Mammary epithelial cell (primary cell): ENCODE results near the gene ANTXR1.

Source experiments
- CTCF ChIP-seq, 2 donors: IDR thresholded peaks in 1 of 2; conservative IDR thresholded peaks in 1 of 2; 2 replicates each; pipeline ENCODE4 v1.5.1; 2011 to 2012; ENCODE audit warnings: inconsistent platforms in 2 of 2, low read length in 2 of 2, mild to moderate bottlenecking in 2 of 2, control low read depth in 1 of 2, low read depth in 1 of 2; ENCODE audit not compliant: insufficient read depth in 1 of 2; ENCODE audit errors: extremely low read depth in 1 of 2
- EZH2 ChIP-seq: IDR thresholded peaks from 2 replicates; pipeline ENCODE4 v1.6.1; 2012; ENCODE audit warnings: low read length, inconsistent platforms, borderline replicate concordance

GRCh38 chr2:69156624-69157023 is 143.6 kb downstream of the ANTXR1 start:
- TF ChIP-seq CTCF (conservative IDR thresholded peaks at IDR 0.05 in 1 of 2, IDR thresholded peaks at IDR 0.05 in 1 of 2; ENCODE audit: extremely low read depth in 1 of 2, insufficient read depth in 1 of 2, low read depth in 1 of 2, low read length in 2 of 2): no peak
- TF ChIP-seq EZH2: no peak
